IMR-90 (cell line): ENCODE results near the gene ZNF618. TPM values are rescaled to one million over a fixed set of nuclear protein-coding genes. Genes with fewer than 3 reads are reported as not detected.

ENCODE experiments used
- ATAC-seq: fragments of 200-7000 bp; cut with Tn5 transposase; 2 replicates; pipeline ENCODE4 v1.9.1; 2020; ENCODE audit warnings: low read depth, mild to moderate bottlenecking, moderate library complexity
- BruUV-seq: library from RNA; stranded (reverse); fragments of 400-500 nt; replicated peaks from 2 replicates; lab custom pipeline; 2021; lab: Mats Ljungman, UMichigan
- CTCF ChIA-PET: fragments of 300-600 bp; formaldehyde crosslinking; extraction: SDS; loops from one replicate; lab custom pipeline; 2021; ENCODE audit warnings: antibody characterized with exemption; lab: Yijun Ruan, JAX
- POLR2A ChIA-PET: fragments of 300-600 bp; sonication (Branson Sonifier 250); formaldehyde crosslinking; loops from one replicate; lab custom pipeline; 2022; ENCODE audit warnings: antibody characterized with exemption; ENCODE audit not compliant: unreplicated experiment; lab: Charles Lee
- DNase-seq: peaks from one replicate; pipeline ENCODE4 v3.0.0; 2013
- H2AFZ ChIP-seq: replicated peaks from 2 replicates; pipeline ENCODE3; 2013; ENCODE audit warnings: low read length, mild to moderate bottlenecking; ENCODE audit not compliant: poor library complexity
- H2AK5ac ChIP-seq: 2 replicates; pipeline ENCODE4 v1.6.1; 2013; ENCODE audit warnings: low read depth, low read length, inconsistent platforms
- H2AK9ac ChIP-seq: replicated peaks from 2 replicates; pipeline ENCODE3; 2013; ENCODE audit warnings: mild to moderate bottlenecking, low read depth, low read length, moderate library complexity; ENCODE audit not compliant: poor library complexity
- H2BK120ac ChIP-seq: 2 replicates; pipeline ENCODE4 v1.6.1; 2013; ENCODE audit warnings: low read depth, low read length, inconsistent platforms
- H2BK15ac ChIP-seq: 3 replicates; pipeline ENCODE4 v1.6.1; 2013; ENCODE audit warnings: low read depth, low read length, inconsistent platforms
- H2BK20ac ChIP-seq: 2 replicates; pipeline ENCODE4 v1.6.1; 2013; ENCODE audit warnings: low read depth, mild to moderate bottlenecking, inconsistent platforms, low read length, moderate library complexity
- H2BK5ac ChIP-seq: 2 replicates; pipeline ENCODE4 v1.6.1; 2013; ENCODE audit warnings: mild to moderate bottlenecking, low read depth, low read length, inconsistent platforms; ENCODE audit not compliant: poor library complexity, severe bottlenecking
- H3K14ac ChIP-seq: replicated peaks from 2 replicates; pipeline ENCODE4 v1.6.1; 2013; ENCODE audit warnings: low read depth, low read length, inconsistent platforms
- H3K18ac ChIP-seq: 2 replicates; pipeline ENCODE4 v1.6.1; 2013; ENCODE audit warnings: low read depth, low read length, control low read depth
- H3K23ac ChIP-seq: 2 replicates; pipeline ENCODE4 v1.6.1; 2013; ENCODE audit warnings: low read depth, low read length, inconsistent platforms
- H3K27ac ChIP-seq: 2 replicates; pipeline ENCODE4 v1.5.1; 2013; ENCODE audit warnings: mild to moderate bottlenecking, control low read depth, low read length; ENCODE audit not compliant: insufficient read depth
- H3K27me3 ChIP-seq: 2 replicates; pipeline ENCODE4 v1.6.1; 2013; ENCODE audit warnings: low read length; ENCODE audit not compliant: control insufficient read depth, insufficient read depth
- H3K36me3 ChIP-seq: 2 replicates; pipeline ENCODE4 v1.6.1; 2013; ENCODE audit warnings: low read length, mixed read lengths; ENCODE audit not compliant: control insufficient read depth, insufficient read depth
- H3K4ac ChIP-seq: 2 replicates; pipeline ENCODE4 v1.6.1; 2013; ENCODE audit warnings: low read depth, low read length, inconsistent platforms
- H3K4me1 ChIP-seq: 2 replicates; pipeline ENCODE4 v1.6.1; 2013; ENCODE audit warnings: low read length, mixed read lengths; ENCODE audit not compliant: control insufficient read depth, insufficient read depth
- H3K4me2 ChIP-seq: 2 replicates; pipeline ENCODE4 v1.6.1; 2013; ENCODE audit warnings: low read depth, mild to moderate bottlenecking, control low read depth, low read length, moderate library complexity
- H3K4me3 ChIP-seq: 2 replicates; pipeline ENCODE4 v1.5.1; 2013; ENCODE audit warnings: low read depth, mild to moderate bottlenecking, control low read depth, low read length, moderate library complexity; ENCODE audit not compliant: insufficient read depth
- H3K56ac ChIP-seq: 2 replicates; pipeline ENCODE4 v1.6.1; 2013; ENCODE audit warnings: low read length, inconsistent platforms; ENCODE audit not compliant: insufficient read depth; ENCODE audit errors: extremely low read depth
- H3K79me1 ChIP-seq, 2 experiments: 2 replicates each; pipeline ENCODE4 v1.6.1; 2013; ENCODE audit warnings: low read length in 2 of 2, inconsistent platforms in 1 of 2, low read depth in 1 of 2
- H3K9ac ChIP-seq: 2 replicates; pipeline ENCODE4 v1.6.1; 2013; ENCODE audit warnings: low read depth, low read length, control low read depth
- H3K9me1 ChIP-seq: 2 replicates; pipeline ENCODE4 v1.6.1; 2013; ENCODE audit warnings: low read length, inconsistent platforms; ENCODE audit not compliant: insufficient read depth
- H3K9me3 ChIP-seq: 2 replicates; pipeline ENCODE4 v1.6.1; 2013; ENCODE audit warnings: low read length; ENCODE audit not compliant: control insufficient read depth, insufficient read depth
- H4K20me1 ChIP-seq: 2 replicates; pipeline ENCODE4 v1.6.1; 2013; ENCODE audit warnings: low read length, inconsistent platforms; ENCODE audit not compliant: insufficient read depth
- H4K5ac ChIP-seq: 2 replicates; pipeline ENCODE4 v1.6.1; 2013; ENCODE audit warnings: mild to moderate bottlenecking, low read depth, low read length, control low read depth
- H4K8ac ChIP-seq, 2 experiments: 2 replicates each; pipeline ENCODE4 v1.6.1; 2013; ENCODE audit warnings: low read depth in 2 of 2, low read length in 2 of 2, control low read depth in 1 of 2, inconsistent platforms in 1 of 2
- H4K91ac ChIP-seq: 2 replicates; pipeline ENCODE4 v1.6.1; 2013; ENCODE audit warnings: low read depth, low read length, inconsistent platforms; ENCODE audit not compliant: insufficient read depth
- BHLHE40 ChIP-seq: fragments of 150-350 bp; IDR thresholded peaks from 2 replicates; pipeline ENCODE4 v1.6.1; 2016; ENCODE audit warnings: mild to moderate bottlenecking, low read depth, low read length
- ELK1 ChIP-seq: fragments of 150-350 bp; IDR thresholded peaks from 2 replicates; pipeline ENCODE4 v1.6.1; 2016; ENCODE audit warnings: low read depth, mild to moderate bottlenecking, low read length, moderate library complexity, borderline replicate concordance
- RCOR1 ChIP-seq: IDR thresholded peaks from 2 replicates; pipeline ENCODE4 v1.6.1; 2012; ENCODE audit warnings: mild to moderate bottlenecking, low read length, improper control_type of control experiment; ENCODE audit not compliant: insufficient replicate concordance
- WGBS, 2 experiments: methylation state at CpG; one replicate each; pipeline versions ENCODE4 v1.1.5 to v1.1.7; 2013; ENCODE audit warnings: missing lambda C conversion rate in 2 of 2; ENCODE audit not compliant: insufficient read length in 1 of 2; ENCODE audit errors: extremely low coverage in 2 of 2; 5-methylcytosine and 5-hydroxymethylcytosine counted together
- dilution Hi-C: fragments of 300-500 bp; cut with HindIII; formaldehyde crosslinking; loops from one replicate; pipeline ENCODE4 v1.14.3; 2018; ENCODE audit warnings: low sequenced_read_pairs; ENCODE audit not compliant: unreplicated experiment
- in situ Hi-C: fragments of 300-500 bp; cut with MboI; formaldehyde crosslinking; loops from 3 replicates; pipeline ENCODE4 v1.14.3; 2019; ENCODE audit warnings: low sequenced_read_pairs, inconsistent platforms, mixed read lengths
- intact Hi-C: fragments of 100-400 bp; cut with micrococcal nuclease; formaldehyde crosslinking; loops from 2 replicates; pipeline ENCODE4 v1.10.0; 2022
- polyA plus RNA-seq, 3 experiments: library from polyadenylated mRNA; depleted of rRNA; stranded (reverse); fragments of >200 nt; gene quantifications; 2 replicates each; pipeline ENCODE4 v1.2.3, GENCODE V29; 2012; ENCODE audit warnings: low replicate concordance in 1 of 3
- total RNA-seq: library from RNA; depleted of rRNA; stranded (reverse); fragments of >200 nt; gene quantifications from 2 replicates; pipeline ENCODE4 v1.2.3, GENCODE V29; 2012
- TF ChIP-seq, protein P1 (sequence below): conservative IDR thresholded peaks from 2 replicates; pipeline ENCODE4 v1.5.1; 2012; ENCODE audit warnings: mild to moderate bottlenecking, low read depth, low read length, improper control_type of control experiment

The ZNF618 gene
- total and polyA plus RNA-seq, 2 of the 4 experiments (the other 2 are of a cell fraction) = 8.2 to 9.4 TPM

DNA sequence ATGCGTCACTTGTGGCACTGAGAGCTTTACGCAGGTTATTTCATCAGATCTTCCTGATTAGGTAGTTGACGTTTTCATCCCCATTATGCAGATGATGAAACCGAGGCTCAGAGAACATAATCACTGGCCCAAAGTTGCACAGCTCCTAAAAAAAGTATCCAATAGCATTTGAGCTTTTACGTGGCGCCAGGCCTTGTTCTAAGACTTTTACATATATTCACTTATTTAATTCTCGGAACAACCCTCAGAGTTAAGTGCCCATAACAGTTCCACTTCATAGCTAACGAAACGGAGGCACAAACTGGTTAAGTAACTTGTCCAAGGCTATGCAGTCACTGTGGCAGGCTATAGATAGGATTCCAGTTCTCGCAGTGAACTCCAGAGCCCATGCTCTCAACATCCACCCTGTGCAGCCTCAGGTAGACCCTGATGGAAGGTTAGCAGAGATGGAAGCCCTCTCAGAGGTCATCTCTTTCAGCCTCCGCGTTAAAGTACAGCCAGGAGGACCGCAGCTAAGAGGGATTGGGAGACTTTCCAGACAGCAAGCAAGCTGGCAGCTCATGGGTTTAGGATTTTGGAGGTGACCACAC is 162.7 kb downstream of the ZNF618 start:
- Histone ChIP-seq H3K56ac (no peak overlapping the region), H3K14ac (no peak overlapping the region), H4K20me1 (no peaks in the 10 kb centered on the region), H3K27ac (no peak overlapping the region), H2BK5ac (no peak overlapping the region), H2BK15ac (no peak overlapping the region), H3K9ac (no peak overlapping the region), H4K8ac (no peak overlapping the region), H3K4me3 (no peak overlapping the region), H3K9me3 (no peaks in the 10 kb centered on the region), H2BK120ac (no peak overlapping the region), H2AFZ (no peak overlapping the region), H2AK9ac (no peak overlapping the region), H2AK5ac (no peak overlapping the region), H4K5ac (no peak overlapping the region), H3K4ac (no peak overlapping the region), H3K23ac (no peak overlapping the region), H3K18ac (no peak overlapping the region), H3K36me3 (peaks cover 40% of the 10 kb centered on the region), H2BK20ac (no peak overlapping the region), H3K27me3 (no peaks in the 10 kb centered on the region), H3K79me1 (no peaks in the 10 kb centered on the region; a peak in 1 of 4 replicates), H3K4me1 (no peaks in the 10 kb centered on the region), H4K91ac (no peak overlapping the region), H3K4me2 (no peak overlapping the region), H3K9me1 (no peaks in the 10 kb centered on the region)
- ChIA-PET CTCF (interaction anchor here (0.7 kb wide), 1 partner anchor 36 kb away, joined by 3 read pairs; no protein-coding TSS in a partner anchor), POLR2A (no interaction called here)
- TF ChIP-seq BHLHE40 (no peak), ELK1 (no peak), RCOR1 (no peak)
- TF ChIP-seq, protein P1, sequence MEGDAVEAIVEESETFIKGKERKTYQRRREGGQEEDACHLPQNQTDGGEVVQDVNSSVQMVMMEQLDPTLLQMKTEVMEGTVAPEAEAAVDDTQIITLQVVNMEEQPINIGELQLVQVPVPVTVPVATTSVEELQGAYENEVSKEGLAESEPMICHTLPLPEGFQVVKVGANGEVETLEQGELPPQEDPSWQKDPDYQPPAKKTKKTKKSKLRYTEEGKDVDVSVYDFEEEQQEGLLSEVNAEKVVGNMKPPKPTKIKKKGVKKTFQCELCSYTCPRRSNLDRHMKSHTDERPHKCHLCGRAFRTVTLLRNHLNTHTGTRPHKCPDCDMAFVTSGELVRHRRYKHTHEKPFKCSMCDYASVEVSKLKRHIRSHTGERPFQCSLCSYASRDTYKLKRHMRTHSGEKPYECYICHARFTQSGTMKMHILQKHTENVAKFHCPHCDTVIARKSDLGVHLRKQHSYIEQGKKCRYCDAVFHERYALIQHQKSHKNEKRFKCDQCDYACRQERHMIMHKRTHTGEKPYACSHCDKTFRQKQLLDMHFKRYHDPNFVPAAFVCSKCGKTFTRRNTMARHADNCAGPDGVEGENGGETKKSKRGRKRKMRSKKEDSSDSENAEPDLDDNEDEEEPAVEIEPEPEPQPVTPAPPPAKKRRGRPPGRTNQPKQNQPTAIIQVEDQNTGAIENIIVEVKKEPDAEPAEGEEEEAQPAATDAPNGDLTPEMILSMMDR = no peak
- intact Hi-C loops = no loop called here
- in situ Hi-C loops = no loop called here
- WGBS, 2 experiments = 92% methylated on average over 4 of the region's 13 CpGs; no CpG with 5 or more reads in 1 of the 2 experiments
- DNase-seq = no peak
- dilution Hi-C loops = no loop called here
- ATAC-seq = no peak
- no TSS peak for BruUV-seq
